Amniotic stem cell (primary cell): ENCODE data around the gene GADD45B.

Experiments
- DNase-seq: peaks from one replicate; lab custom pipeline; 2025; lab: John Stamatoyannopoulos, UW

GADD45B gene, protein sequence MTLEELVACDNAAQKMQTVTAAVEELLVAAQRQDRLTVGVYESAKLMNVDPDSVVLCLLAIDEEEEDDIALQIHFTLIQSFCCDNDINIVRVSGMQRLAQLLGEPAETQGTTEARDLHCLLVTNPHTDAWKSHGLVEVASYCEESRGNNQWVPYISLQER

DNA sequence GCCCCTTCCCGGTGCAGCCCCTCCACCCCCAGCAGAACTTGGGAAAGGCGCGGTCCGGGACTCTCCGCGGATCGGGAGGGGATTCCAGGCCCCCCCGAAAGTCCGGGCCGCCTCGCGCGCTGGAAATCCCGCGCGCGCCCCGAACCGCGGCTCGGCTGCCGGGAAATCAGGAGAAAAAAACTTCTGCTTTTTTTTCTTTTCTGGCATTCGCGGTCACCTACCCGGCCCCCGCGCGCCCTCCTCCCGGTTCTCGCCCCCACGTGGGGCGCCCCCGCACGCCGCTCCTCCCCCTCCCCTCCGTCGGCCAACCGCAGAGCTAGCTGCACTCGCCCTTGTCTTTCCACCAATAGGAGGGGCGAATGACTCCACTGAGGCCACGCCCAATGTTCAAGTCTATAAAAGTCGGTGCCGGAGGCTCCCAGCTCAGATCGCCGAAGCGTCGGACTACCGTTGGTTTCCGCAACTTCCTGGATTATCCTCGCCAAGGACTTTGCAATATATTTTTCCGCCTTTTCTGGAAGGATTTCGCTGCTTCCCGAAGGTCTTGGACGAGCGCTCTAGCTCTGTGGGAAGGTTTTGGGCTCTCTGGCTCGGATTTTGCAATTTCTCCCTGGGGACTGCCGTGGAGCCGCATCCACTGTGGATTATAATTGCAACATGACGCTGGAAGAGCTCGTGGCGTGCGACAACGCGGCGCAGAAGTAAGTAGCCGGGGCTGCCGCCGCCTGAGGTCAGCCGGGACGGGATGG is at the start of gene GADD45B:
GADD45B (plus strand) TSS at position 426 of the 749 bp plus-strand sequence; CDS start at position 658, 232 bp downstream.
- DNase-seq = peak; percentile 96

- DNase-seq = no peak
Observed at GRCh38 chr19:2426611-2427428, 49.1 kb upstream of the GADD45B start.

- DNase-seq = peak; percentile 90
Observed at GRCh38 chr19:2427429-2428320, 48.3 kb upstream of the GADD45B start, which contains the start of gene TIMM13. Gene TIMM13, minus strand, starts transcription at chr19:2427586. Its CDS starts 53 bp downstream, at chr19:2427533.

DNA sequence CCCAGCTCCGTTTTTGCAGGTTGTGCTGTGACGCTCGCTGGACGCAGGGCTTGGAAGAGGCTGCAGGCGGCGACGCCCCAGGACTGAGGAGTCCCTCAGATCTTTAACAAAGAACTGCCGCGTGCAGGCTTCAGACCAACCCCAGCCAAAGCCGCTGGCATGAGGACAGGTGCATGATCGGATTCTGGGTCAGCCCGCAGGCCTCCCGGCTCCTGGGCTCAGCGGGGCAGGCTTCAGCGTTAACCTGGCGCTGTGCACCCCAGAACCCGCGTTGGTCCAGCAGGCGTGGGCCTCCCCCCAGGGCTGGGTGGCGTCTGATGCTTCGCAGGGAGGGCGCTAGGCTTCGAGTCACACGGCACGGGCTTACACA is 47.6 kb upstream of the GADD45B start:
- DNase-seq = no peak

GRCh38 chr19:2428756-2429711 is 46.9 kb upstream of the GADD45B start:
- no peak for DNase-seq

DNA sequence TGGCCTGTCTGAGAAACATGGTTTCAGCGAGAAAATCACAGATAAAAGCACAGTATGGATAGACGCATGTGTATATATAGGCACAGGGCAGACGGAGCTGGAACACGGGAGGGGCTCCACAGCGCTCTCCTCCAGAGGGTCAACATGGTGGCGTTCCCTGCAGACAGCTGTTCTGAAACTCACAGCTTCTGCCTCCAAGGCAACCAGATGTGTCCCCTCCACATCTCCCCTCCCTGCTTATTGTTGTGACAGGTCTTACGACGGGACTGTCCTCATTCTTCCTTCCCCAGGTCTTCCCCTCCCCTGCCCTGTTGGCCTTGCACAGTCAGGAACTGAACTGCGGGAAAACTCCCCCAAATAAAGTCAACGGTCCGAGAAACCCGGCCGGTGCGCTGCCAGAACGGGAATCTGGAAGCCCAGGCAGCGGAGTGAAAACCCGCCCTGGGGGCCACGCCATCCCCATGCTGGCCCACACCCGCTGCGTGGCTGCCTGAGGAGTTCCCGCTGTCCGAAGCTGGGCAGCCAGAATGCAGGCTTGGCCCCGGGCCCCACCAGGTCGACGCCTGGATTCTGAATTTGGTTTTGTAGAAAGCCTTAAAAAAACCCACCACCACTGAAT is 45.9 kb upstream of the GADD45B start:
- no peak for DNase-seq

- DNase-seq = no peak
Observed at GRCh38 chr19:2431318-2432055, 44.4 kb upstream of the GADD45B start.

DNA sequence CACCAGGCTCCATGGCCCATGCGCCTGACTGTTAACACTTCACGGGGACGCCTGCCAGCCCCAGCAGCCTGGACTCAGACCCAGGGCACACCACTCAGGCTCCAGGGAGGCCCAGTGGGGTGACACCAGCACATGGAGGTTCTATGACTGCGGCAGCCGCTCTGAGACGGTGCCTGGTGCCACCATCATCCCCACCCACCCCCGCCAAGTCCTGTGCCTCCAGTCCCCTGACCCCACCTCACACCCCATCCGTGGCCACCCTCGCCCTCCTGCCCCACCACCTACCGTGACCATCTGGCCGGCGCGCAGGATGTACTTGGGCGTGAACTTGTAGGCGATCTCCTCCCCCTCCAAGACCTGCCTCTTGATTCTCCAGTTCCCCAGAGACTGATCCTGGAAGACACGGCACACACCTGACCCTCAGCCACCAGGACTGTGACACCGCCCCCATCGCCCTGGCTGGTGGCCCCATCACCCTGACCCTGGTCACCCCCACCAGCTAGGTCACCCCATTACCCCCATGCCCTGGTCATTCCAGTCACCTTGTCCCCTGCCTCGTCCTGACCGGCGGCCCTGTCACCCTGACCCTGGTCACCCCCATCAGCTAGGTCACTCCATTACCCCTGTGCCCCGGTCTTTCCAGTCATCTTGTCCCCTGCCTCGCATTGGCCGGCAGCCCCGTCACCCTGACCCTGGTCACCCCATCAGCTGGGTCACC is 43.6 kb upstream of the GADD45B start:
- no peak for DNase-seq

- DNase-seq = no peak
Observed at GRCh38 chr19:2433854-2434253, 42.1 kb upstream of the GADD45B start.

DNA sequence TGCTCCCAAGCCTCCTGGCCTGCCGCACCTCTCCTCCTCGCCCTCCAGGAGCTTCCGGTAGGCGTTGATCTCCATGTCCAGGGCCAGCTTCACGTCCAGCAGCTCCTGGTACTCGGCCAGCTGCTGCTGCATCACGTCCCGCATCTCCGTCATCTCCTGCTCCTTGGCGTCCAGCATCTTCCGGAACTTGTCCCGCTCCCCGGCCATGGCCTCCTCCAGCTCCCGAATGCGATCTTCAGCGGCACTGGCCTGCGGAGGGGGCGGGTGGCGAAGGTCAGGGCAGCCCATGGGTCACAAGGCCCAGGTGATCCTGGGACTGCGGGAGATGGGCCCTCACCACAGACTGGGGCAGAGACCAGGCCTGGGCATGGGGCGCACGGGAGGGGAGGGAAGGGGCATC is 41.7 kb upstream of the GADD45B start:
- no peak for DNase-seq

DNA sequence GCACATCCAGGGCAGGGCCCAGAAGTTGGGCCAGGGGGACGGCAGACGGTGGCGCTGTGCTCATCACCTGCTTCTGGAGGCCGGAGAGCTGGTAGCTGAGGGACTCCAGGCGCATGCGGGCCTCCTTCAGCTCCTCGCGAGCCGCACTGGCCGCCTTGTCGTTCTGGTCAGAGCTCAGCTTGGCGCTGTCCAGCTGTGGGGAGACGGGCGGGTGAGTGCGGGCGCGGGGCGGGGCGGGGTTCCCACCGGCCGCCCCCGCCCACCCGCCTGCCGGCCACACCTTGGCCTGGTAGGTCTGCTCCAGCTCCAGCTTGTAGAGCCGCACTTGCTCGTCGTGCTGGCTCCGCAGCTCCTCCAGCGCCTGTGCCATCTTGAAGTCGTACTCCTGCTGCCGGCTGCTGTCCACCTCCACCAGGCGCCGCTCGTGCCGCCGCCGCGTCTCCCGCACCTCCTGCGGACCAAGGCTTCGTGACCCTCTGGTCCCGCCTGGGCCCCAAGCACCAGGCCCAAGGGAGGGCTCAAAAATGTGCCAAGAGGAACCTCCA is 41.1 kb upstream of the GADD45B start:
- DNase-seq = no peak

DNA sequence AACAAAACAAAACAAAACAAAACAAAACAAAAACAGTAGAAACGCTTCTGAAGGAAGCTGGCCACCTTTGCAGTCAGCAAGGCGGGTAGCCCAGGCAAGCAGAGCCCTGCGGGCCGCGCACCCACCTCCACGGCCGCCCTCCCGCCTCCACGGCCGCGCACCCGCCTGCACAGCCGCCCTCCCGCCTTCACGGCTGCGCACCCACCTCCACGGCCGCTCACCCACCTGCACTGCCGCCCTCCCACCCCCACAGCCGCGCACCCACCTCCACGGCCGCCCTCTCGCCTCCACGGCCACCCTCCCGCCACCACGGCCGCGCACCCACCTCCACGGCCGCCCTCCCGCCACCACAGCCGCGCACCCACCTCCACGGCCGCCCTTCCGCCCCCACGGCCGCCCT is 39.5 kb upstream of the GADD45B start:
- DNase-seq = no peak

- no peak for DNase-seq
Observed at GRCh38 chr19:2436926-2437325, 39.0 kb upstream of the GADD45B start.

GRCh38 chr19:2438178-2438577 is 37.7 kb upstream of the GADD45B start:
- no peak for DNase-seq

DNA sequence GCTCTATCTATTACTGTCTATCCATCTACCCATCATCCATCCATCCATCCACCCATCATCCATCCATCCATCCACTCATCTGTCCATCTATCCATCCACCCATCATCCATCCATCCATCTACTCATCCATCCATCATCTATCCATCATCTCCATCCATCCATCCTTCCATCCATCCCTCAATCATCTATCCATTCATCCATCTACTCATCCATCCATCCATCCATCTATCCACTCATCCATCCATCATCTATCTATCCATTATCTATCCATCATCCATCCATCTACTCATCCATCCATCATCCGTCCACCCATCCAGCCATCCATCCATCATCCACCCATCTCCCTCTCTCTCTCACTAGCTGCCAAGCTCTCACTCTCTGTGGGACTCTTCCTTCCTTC is 35.4 kb upstream of the GADD45B start:
- DNase-seq = no peak

DNA sequence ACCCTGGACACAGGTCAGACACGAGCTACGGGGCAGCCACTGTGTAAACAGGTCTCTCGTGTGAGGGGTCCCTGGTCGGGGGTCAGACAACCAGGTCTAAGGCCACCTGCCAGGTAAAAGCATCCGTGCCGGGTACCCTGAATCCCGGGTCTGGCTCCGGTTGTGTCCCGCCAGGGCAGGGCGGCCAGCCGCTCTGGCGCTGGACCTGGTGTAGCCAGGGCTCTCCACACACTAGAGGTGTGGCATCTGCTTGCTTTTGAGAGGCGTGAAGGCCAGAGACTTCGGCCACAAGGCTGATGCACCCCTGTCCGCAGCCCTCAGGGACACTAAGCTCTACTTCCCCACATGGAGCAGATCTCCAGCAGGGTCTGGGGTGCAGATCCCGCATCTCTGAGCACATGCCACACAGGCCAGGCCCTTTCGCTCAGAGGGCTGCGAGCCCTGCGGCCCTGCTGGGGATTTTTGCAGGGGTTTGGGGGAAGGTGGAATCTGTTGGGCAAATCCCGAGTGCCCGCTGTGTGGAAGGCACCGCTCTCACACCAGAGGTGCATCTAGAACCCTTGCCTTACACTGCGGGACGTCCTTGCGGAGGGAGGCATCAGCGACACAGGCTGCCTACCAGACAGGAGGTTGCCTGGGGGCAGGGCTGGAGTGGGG is 34.7 kb upstream of the GADD45B start:
- DNase-seq = no peak

DNA sequence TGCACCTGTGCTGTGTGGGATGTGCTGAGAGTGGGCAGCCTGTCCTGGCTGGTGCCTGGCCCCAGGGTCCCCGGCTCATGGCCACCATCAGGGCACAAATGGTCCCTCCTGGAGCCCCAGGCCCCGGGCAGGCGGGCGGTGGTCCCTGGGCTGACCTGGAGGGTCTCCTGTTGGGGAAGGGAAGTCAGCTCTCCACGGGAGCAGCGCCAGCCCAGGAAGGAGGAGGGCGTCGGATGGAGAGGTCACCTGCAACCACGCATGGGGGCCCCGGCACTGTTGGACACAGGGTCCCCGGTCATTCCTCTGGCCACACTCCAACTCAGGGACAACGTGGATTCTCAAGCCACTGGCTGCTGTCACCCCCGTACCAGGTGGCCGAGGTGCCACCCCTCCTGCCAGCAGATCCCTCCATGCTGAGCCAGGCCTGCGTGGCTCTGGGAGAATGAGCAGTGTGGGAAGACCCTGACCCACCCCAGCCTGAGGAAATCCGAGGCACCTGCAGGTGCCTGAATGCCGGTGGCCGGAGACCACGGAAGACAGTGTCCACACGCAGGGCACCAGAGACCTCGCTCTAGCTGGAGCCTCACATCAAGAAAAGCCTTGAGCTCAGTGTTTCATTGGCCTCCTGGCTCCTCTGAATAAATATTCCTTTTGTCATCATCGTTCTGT is 32.7 kb upstream of the GADD45B start:
- no peak for DNase-seq
